Endothelial cell of umbilical vein (primary cell): ENCODE data around the gene NUP205.

Experiments
- POLR2A ChIP-seq: IDR thresholded peaks from 2 replicates; pipeline ENCODE4 v1.6.1; 2012; ENCODE audit warnings: low read depth, mild to moderate bottlenecking, control low read depth, low read length
- TF ChIP-seq, protein P1 (sequence below), 2 donors: IDR thresholded peaks; 1 replicate in 1 of 2; 2 replicates in 1 of 2; pipeline ENCODE4 v1.5.1; 2011; ENCODE audit warnings: low read length in 2 of 2, mild to moderate bottlenecking in 2 of 2, moderate library complexity in 2 of 2, control low read depth in 1 of 2, inconsistent platforms in 1 of 2, low read depth in 1 of 2; ENCODE audit not compliant: insufficient read depth in 1 of 2; ENCODE audit errors: extremely low read depth in 1 of 2

DNA sequence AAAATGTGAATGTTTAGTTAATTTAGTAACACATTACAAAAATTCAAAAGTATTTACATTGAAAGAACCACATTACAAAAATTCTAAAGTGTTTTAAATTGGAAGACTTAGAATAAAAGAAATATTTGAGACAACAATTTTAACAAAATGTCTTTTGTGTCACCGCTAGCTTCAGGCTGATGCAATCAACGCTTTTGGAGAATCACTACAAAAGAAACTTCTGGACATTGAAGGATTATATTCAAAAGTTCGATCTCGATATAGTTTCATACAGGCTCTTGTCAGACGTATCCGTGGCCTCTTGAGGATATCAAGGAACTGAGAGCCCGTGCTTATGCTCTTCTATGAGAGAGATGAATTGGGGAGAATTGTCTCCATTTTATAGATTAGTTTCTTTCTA is 90.5 kb downstream of the NUP205 start:
- TF ChIP-seq, protein P1, sequence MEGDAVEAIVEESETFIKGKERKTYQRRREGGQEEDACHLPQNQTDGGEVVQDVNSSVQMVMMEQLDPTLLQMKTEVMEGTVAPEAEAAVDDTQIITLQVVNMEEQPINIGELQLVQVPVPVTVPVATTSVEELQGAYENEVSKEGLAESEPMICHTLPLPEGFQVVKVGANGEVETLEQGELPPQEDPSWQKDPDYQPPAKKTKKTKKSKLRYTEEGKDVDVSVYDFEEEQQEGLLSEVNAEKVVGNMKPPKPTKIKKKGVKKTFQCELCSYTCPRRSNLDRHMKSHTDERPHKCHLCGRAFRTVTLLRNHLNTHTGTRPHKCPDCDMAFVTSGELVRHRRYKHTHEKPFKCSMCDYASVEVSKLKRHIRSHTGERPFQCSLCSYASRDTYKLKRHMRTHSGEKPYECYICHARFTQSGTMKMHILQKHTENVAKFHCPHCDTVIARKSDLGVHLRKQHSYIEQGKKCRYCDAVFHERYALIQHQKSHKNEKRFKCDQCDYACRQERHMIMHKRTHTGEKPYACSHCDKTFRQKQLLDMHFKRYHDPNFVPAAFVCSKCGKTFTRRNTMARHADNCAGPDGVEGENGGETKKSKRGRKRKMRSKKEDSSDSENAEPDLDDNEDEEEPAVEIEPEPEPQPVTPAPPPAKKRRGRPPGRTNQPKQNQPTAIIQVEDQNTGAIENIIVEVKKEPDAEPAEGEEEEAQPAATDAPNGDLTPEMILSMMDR (IDR thresholded peaks at IDR 0.05; ENCODE audit: extremely low read depth in 1 of 2, insufficient read depth in 1 of 2, low read depth in 1 of 2, low read length in 2 of 2): no peak
- TF ChIP-seq POLR2A: no peak
